OCI-LY1 (cell line): ENCODE results near the gene CDA.

Experiments
- H2AFZ ChIP-seq: fragments of 200-600 bp; sonication (generic), shearing (Covaris generic); 2 replicates; pipeline ENCODE4 v1.6.0; 2014; ENCODE audit warnings: antibody characterized with exemption, mild to moderate bottlenecking, low read length
- H3F3A ChIP-seq: fragments of 200-600 bp; sonication (generic), shearing (Covaris generic); 2 replicates; pipeline ENCODE4 v1.6.0; 2014; ENCODE audit warnings: mild to moderate bottlenecking, antibody characterized with exemption, low read length, moderate library complexity; ENCODE audit not compliant: insufficient read depth
- H3K27ac ChIP-seq: fragments of 200-600 bp; sonication (generic); 2 replicates; pipeline ENCODE4 v1.5.1; 2014; ENCODE audit warnings: low read length, mixed run types, mild to moderate bottlenecking, low read depth; ENCODE audit not compliant: poor library complexity, severe bottlenecking
- H3K27me3 ChIP-seq: fragments of 200-600 bp; sonication (generic); 2 replicates; pipeline ENCODE4 v1.6.0; 2014; ENCODE audit warnings: antibody characterized with exemption, mild to moderate bottlenecking, low read length, moderate library complexity; ENCODE audit not compliant: insufficient read depth
- H3K36me3 ChIP-seq: fragments of 200-600 bp; sonication (generic); 2 replicates; pipeline ENCODE4 v1.6.1; 2014; ENCODE audit warnings: mild to moderate bottlenecking, antibody characterized with exemption, low read length, moderate library complexity, mixed read lengths; ENCODE audit not compliant: insufficient read depth
- H3K4me1 ChIP-seq: fragments of 200-600 bp; sonication (generic); 2 replicates; pipeline ENCODE4 v1.5.1; 2014; ENCODE audit warnings: mild to moderate bottlenecking, low read length, moderate library complexity; ENCODE audit not compliant: insufficient read depth, severe bottlenecking
- H3K4me2 ChIP-seq: fragments of 200-600 bp; sonication (generic), shearing (Covaris generic); 2 replicates; pipeline ENCODE4 v1.6.1; 2014; ENCODE audit warnings: low read length
- H3K4me3 ChIP-seq: fragments of 200-600 bp; sonication (generic); 2 replicates; pipeline ENCODE4 v1.5.1; 2014; ENCODE audit warnings: low read length, low read depth, mild to moderate bottlenecking, mixed read lengths; ENCODE audit not compliant: poor library complexity, severe bottlenecking
- H3K79me2 ChIP-seq: fragments of 200-600 bp; shearing (Covaris generic); 2 replicates; pipeline ENCODE4 v1.6.1; 2016; ENCODE audit warnings: mixed run types, low read length, mixed read lengths; ENCODE audit not compliant: insufficient read depth
- H3K9ac ChIP-seq: fragments of 200-600 bp; sonication (generic), shearing (Covaris generic); 2 replicates; pipeline ENCODE4 v1.6.1; 2014; ENCODE audit warnings: mild to moderate bottlenecking, low read length, mixed read lengths
- H3K9me2 ChIP-seq: fragments of 200-600 bp; sonication (generic), shearing (Covaris generic); 2 replicates; pipeline ENCODE4 v1.6.1; 2014; ENCODE audit warnings: low read depth, mild to moderate bottlenecking, low read length, mixed read lengths
- H3K9me3 ChIP-seq: fragments of 200-600 bp; shearing (Covaris generic); 2 replicates; pipeline ENCODE4 v1.6.1; 2014; ENCODE audit warnings: low read length, mixed read lengths
- H4K20me1 ChIP-seq: fragments of 200-600 bp; sonication (generic), shearing (Covaris generic); 2 replicates; pipeline ENCODE4 v1.6.0; 2016; ENCODE audit warnings: mild to moderate bottlenecking, low read length; ENCODE audit not compliant: insufficient read depth
- CTCF ChIP-seq: fragments of 200-600 bp; sonication (generic), shearing (Covaris generic); IDR thresholded peaks from 2 replicates; pipeline ENCODE4 v1.5.1; 2017; ENCODE audit warnings: mild to moderate bottlenecking, antibody characterized with exemption, low read length, moderate library complexity, mixed read lengths
- EZH2 ChIP-seq: fragments of 200-600 bp; sonication (generic), shearing (Covaris generic); IDR thresholded peaks from 2 replicates; pipeline ENCODE4 v1.8.0; 2017; ENCODE audit warnings: borderline replicate concordance, mixed run types, mild to moderate bottlenecking, antibody characterized with exemption, low read length, moderate library complexity, mixed read lengths

Gene CDA

GRCh38 chr1:20648438-20648837 lies 59.5 kb downstream of the CDA start:
- Histone ChIP-seq H3F3A (no peaks in the 10 kb centered on the region), H3K27me3 (no peaks in the 10 kb centered on the region), H4K20me1 (no peaks in the 10 kb centered on the region), H3K9ac (no peak overlapping the region), H3K27ac (no peak overlapping the region), H3K4me1 (no peaks in the 10 kb centered on the region), H3K4me3 (no peak overlapping the region), H3K9me3 (no peaks in the 10 kb centered on the region), H3K9me2 (no peaks in the 10 kb centered on the region), H3K79me2 (no peaks in the 10 kb centered on the region), H3K36me3 (peaks cover 44% of the 10 kb centered on the region), H2AFZ (no peak overlapping the region), H3K4me2 (no peak overlapping the region)
- TF ChIP-seq EZH2 = no peak
- no peak for TF ChIP-seq CTCF

- Histone ChIP-seq H3K4me3 (no peak overlapping the region), H3K9me2 (no peaks in the 10 kb centered on the region), H3F3A (no peaks in the 10 kb centered on the region), H3K27me3 (no peaks in the 10 kb centered on the region), H3K4me2 (no peak overlapping the region), H3K9me3 (no peaks in the 10 kb centered on the region), H3K27ac (no peak overlapping the region), H3K36me3 (peaks cover 49% of the 10 kb centered on the region), H3K4me1 (no peaks in the 10 kb centered on the region), H4K20me1 (no peaks in the 10 kb centered on the region), H2AFZ (no peak overlapping the region), H3K79me2 (no peaks in the 10 kb centered on the region), H3K9ac (no peak overlapping the region)
- TF ChIP-seq CTCF (no peak), EZH2 (no peak)
These were observed 60.0 kb downstream of the CDA start for GRCh38 chr1:20648946-20649345.

- Histone ChIP-seq H4K20me1 (no peaks in the 10 kb centered on the region), H3K4me3 (no peak overlapping the region), H3K9ac (no peak overlapping the region), H3F3A (no peaks in the 10 kb centered on the region), H3K4me2 (no peak overlapping the region), H3K9me2 (no peaks in the 10 kb centered on the region), H3K9me3 (no peaks in the 10 kb centered on the region), H3K36me3 (peaks cover 79% of the 10 kb centered on the region), H3K27ac (no peak overlapping the region), H3K79me2 (no peaks in the 10 kb centered on the region), H3K4me1 (no peaks in the 10 kb centered on the region), H2AFZ (no peak overlapping the region), H3K27me3 (no peaks in the 10 kb centered on the region)
- no peak for TF ChIP-seq EZH2
- TF ChIP-seq CTCF = no peak
These were observed 63.4 kb downstream of the CDA start for GRCh38 chr1:20652300-20652699.
